A549 treated with ZK216348 at 1 μM for 4 hours (cell line): ENCODE measurements around the gene ASPN. TPM values are rescaled to one million over a fixed set of nuclear protein-coding genes. Genes with fewer than 3 reads are reported as not detected.

Experiments used
- total RNA-seq: library from RNA; stranded (reverse); fragments of 200-300 nt; extraction: Qiagen RNA extraction; gene quantifications from 5 replicates; pipeline ENCODE4 v1.2.3, GENCODE V29; 2022; ENCODE audit warnings: low read depth

ASPN gene
- not detected in 5 replicates for total RNA-seq

DNA sequence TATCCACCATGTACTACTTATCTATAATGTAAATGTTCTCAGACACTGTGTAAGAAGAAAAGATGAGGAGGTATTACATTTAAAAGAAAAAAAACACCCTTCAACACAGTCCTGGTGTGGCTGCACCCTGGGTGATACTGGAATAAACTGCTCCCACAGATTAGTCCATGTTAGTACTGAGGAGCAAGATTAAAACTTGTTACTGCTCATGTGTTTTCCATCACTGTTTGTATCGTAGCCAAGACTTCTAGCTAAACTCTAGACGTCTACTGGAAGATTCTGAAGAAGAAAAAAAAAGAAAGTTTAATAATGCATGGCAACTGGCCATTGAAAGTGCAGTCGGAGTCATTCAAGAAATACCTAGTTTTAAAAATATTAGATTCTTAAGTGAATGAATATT, at the start of gene ASPN:
ASPN (minus strand) TSS at position 178 of the 400 bp plus-strand sequence.

DNA sequence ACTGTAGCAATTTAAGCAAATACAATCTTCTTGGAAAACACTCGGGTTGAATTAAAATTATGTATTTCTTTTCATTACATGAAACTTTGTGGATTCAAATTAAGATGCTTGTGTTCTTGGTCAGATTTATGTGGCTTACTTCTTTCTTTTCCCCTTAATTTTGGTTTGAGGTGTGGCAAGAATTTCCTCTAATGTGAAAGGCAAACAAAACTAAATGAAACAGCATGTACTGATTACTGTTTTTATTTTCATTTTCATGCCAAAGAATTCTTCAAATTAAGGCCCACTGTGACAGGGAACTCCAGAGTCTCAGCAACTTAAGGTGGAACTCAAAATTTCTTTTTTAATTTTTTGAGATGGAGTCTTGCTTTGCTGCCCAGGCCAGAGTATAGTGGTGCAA, 58.0 kb downstream of the ASPN start, which contains the start of gene OMD:
OMD (minus strand) TSS at position 132 of the 400 bp plus-strand sequence. CDS start 6,913 bp downstream, outside the sequence.

Other genes with a start within 250 kb of the ASPN start
- gene IARS1, start 188.8 kb downstream of the ASPN start, total RNA-seq: 93.6 to 116 TPM (median 103 TPM) in 5 replicates
- 27.2 to 36.9 TPM (median 30.4 TPM) in 5 replicates for gene NOL8, start 157.2 kb downstream of the ASPN start, total RNA-seq
- gene CENPP, start 156.6 kb downstream of the ASPN start, total RNA-seq: 5.6 to 8.3 TPM (median 6.5 TPM) in 5 replicates
- gene OGN, start 77.9 kb downstream of the ASPN start, total RNA-seq: not detected in 5 replicates
- gene OMD, start 58.0 kb downstream of the ASPN start, total RNA-seq: not detected in 5 replicates
- 0.09 to 0.19 TPM (median 0.15 TPM) in 4 of 5 replicates, not detected in the other for gene ECM2, start 53.5 kb upstream of the ASPN start, total RNA-seq
- 11.1 to 14.1 TPM (median 13.0 TPM) in 5 replicates for gene IPPK, start 187.6 kb upstream of the ASPN start, total RNA-seq